HepG2 (cell line): ENCODE data around the gene PLXNA4. TPM values are rescaled to one million over a fixed set of nuclear protein-coding genes. Genes with fewer than 3 reads are reported as not detected.

Source experiments
- ATAC-seq: fragments of 200-7000 bp; cut with Tn5 transposase; 3 replicates; pipeline ENCODE4 v1.9.1; 2020; ENCODE audit warnings: mild to moderate bottlenecking, moderate library complexity
- BruUV-seq: library from RNA; stranded (reverse); fragments of 400-500 nt; replicated peaks from 2 replicates; lab custom pipeline; 2021; lab: Mats Ljungman, UMichigan
- CTCF ChIA-PET: fragments of 300-600 bp; formaldehyde crosslinking; extraction: SDS; loops from one replicate; lab custom pipeline; 2021; ENCODE audit warnings: low total read pairs, inconsistent platforms, low intra/inter-chr PET ratio; lab: Yijun Ruan, JAX
- POLR2A ChIA-PET: fragments of 350-600 bp; sonication (Branson Sonifier 250); formaldehyde crosslinking; loops from one replicate; lab custom pipeline; 2020; ENCODE audit warnings: antibody characterized with exemption, inconsistent platforms; lab: Yijun Ruan, JAX
- DNase-seq: peaks from one replicate; pipeline ENCODE4 v3.0.0-alpha.2; 2015; ENCODE audit warnings: low spot score
- FAIRE-seq: peaks from 3 replicates; lab custom pipeline; 2011; peaks lifted over from hg19 to GRCh38; lab: Jason Lieb, UNC
- H2AFZ ChIP-seq: one replicate; pipeline ENCODE4 v1.6.1; 2011; ENCODE audit warnings: low read length, inconsistent platforms
- H3K27ac ChIP-seq: fragments of 300-600 bp; 3 replicates; pipeline ENCODE4 v1.8.0; 2011; ENCODE audit warnings: mixed run types, mild to moderate bottlenecking, mixed read lengths, low read length, inconsistent platforms; ENCODE audit not compliant: insufficient read depth; ENCODE audit errors: extremely low read length
- H3K27me3 ChIP-seq, 2 experiments: fragments of 200-600 bp in 1 of 2; 2 replicates in 1 of 2; 3 replicates in 1 of 2; pipeline versions ENCODE4 v1.6.0 to v1.8.0; 2011; ENCODE audit warnings: low read length in 2 of 2, mild to moderate bottlenecking in 2 of 2, moderate library complexity in 2 of 2, inconsistent platforms in 1 of 2; ENCODE audit not compliant: insufficient read depth in 2 of 2, control insufficient read depth in 1 of 2
- H3K36me3 ChIP-seq, 2 experiments: fragments of 200-600 bp in 1 of 2; replicated peaks in 1 of 2; 2 replicates in 1 of 2; 3 replicates in 1 of 2; pipeline versions ENCODE4 v1.5.1 to v1.8.0; 2011; ENCODE audit warnings: low read length in 2 of 2, inconsistent platforms in 1 of 2; ENCODE audit not compliant: insufficient read depth in 2 of 2, control insufficient read depth in 1 of 2
- H3K4me1 ChIP-seq: 2 replicates; pipeline ENCODE4 v1.5.1; 2012; ENCODE audit warnings: low read length, inconsistent platforms; ENCODE audit not compliant: insufficient read depth
- H3K4me2 ChIP-seq: 2 replicates; pipeline ENCODE4 v1.6.0; 2011; ENCODE audit warnings: low read depth, low read length, inconsistent platforms
- H3K4me3 ChIP-seq, 3 experiments: fragments of 200-600 bp in 1 of 3; sonication (generic), shearing (Covaris generic) in 1 of 3; replicated peaks in 1 of 3; 2 replicates each; pipeline ENCODE4 v1.5.1; 2011 to 2016; ENCODE audit warnings: low read length in 3 of 3, inconsistent platforms in 2 of 3, low read depth in 2 of 3, mild to moderate bottlenecking in 2 of 3, control low read depth in 1 of 3, mixed read lengths in 1 of 3; ENCODE audit not compliant: insufficient read depth in 1 of 3
- H3K79me2 ChIP-seq: one replicate; pipeline ENCODE4 v1.6.1; 2011; ENCODE audit warnings: low read length, inconsistent platforms; ENCODE audit not compliant: insufficient read depth
- H3K9ac ChIP-seq: 2 replicates; pipeline ENCODE4 v1.6.0; 2011; ENCODE audit warnings: mild to moderate bottlenecking, low read depth, low read length, inconsistent platforms; ENCODE audit not compliant: insufficient read depth
- H3K9me3 ChIP-seq: 2 replicates; pipeline ENCODE4 v1.5.1; 2012; ENCODE audit warnings: mild to moderate bottlenecking, low read length
- H4K20me1 ChIP-seq: 2 replicates; pipeline ENCODE4 v1.6.0; 2011; ENCODE audit warnings: inconsistent platforms, mild to moderate bottlenecking, low read length, moderate library complexity; ENCODE audit not compliant: insufficient read depth
- MAFF ChIP-seq: IDR thresholded peaks from 2 replicates; pipeline ENCODE4 v1.6.1; 2011; ENCODE audit warnings: low read depth, low read length, improper control_type of control experiment
- MEIS2 ChIP-seq: sonication (generic); formaldehyde crosslinking; IDR thresholded peaks from 2 replicates; pipeline ENCODE4 v1.9.0; 2021; ENCODE audit warnings: mild to moderate bottlenecking, missing genetic modification reagents
- MLXIP ChIP-seq: sonication (generic); formaldehyde crosslinking; IDR thresholded peaks from 2 replicates; pipeline ENCODE4 v1.9.0; 2021; ENCODE audit warnings: missing genetic modification reagents, borderline replicate concordance
- PHF20 ChIP-seq: sonication (generic); formaldehyde crosslinking; IDR thresholded peaks from 2 replicates; pipeline ENCODE4 v1.5.0; 2020; ENCODE audit warnings: mild to moderate bottlenecking, missing genetic modification reagents
- ZMAT3 ChIP-seq: sonication (generic); formaldehyde crosslinking; conservative IDR thresholded peaks from 2 replicates; pipeline ENCODE4 v1.7.0; 2021; ENCODE audit warnings: missing genetic modification reagents
- ZNF749 ChIP-seq: sonication (generic); formaldehyde crosslinking; IDR thresholded peaks from 2 replicates; pipeline ENCODE4 v1.8.0; 2022; ENCODE audit warnings: mild to moderate bottlenecking, missing genetic modification reagents, moderate library complexity, borderline replicate concordance
- WGBS: methylation state at CpG from one replicate; pipeline ENCODE4 v1.1.6; 2017; ENCODE audit warnings: low lambda C conversion rate; 5-methylcytosine and 5-hydroxymethylcytosine counted together
- in situ Hi-C: cut with HindIII; loops from 2 replicates; pipeline ENCODE4 v1.10.0; 2017; ENCODE audit warnings: low pct_unique_long_range_greater_than_20kb; ENCODE audit not compliant: extremely low pct_ligation_motif_present
- intact Hi-C: fragments of 100-400 bp; cut with micrococcal nuclease; formaldehyde crosslinking; loops from one replicate; pipeline ENCODE4 v1.10.0; 2022; ENCODE audit not compliant: unreplicated experiment
- polyA plus RNA-seq, 8 experiments: library from polyadenylated mRNA; depleted of rRNA in 3 of 8; stranded (reverse) in 7 of 8; unstranded in 1 of 8; fragments of >200 nt; fragmentation: Illumina TruSeq in 4 of 8; extraction: Trizol in 4 of 8; gene quantifications; 2 replicates each; pipeline versions ENCODE4 v1.2.1 to v1.2.3, GENCODE V29; 2011 to 2016; ENCODE audit warnings: low read depth in 4 of 8, missing spikeins in 1 of 8, mixed read lengths in 1 of 8; ENCODE audit not compliant: insufficient read depth in 1 of 8
- total RNA-seq, 5 experiments: library from RNA; depleted of rRNA; stranded (reverse); fragments of >200 nt; fragmentation: Illumina TruSeq; extraction: Trizol; gene quantifications; 2 replicates each; pipeline ENCODE4 v1.2.3, GENCODE V29; 2016; ENCODE audit warnings: low read depth in 1 of 5
- TF ChIP-seq, protein P1 (sequence below): sonication (generic); formaldehyde crosslinking; IDR thresholded peaks from 2 replicates; pipeline ENCODE4 v1.5.0; 2020; ENCODE audit warnings: missing genetic modification reagents

PLXNA4 gene
- total and polyA plus RNA-seq, 2 of the 13 experiments (the other 11 are each of a cell fraction or from before 2014, with no cell fraction given), result 0.01 to 0.04 TPM

GRCh38 chr7:132580277-132580676, 4.0 kb upstream of the PLXNA4 start:
- no CpG with 5 or more reads among the region's 1 CpG for WGBS
- Histone ChIP-seq H3K27me3 (peaks cover 13 to 34% of the 10 kb centered on the region in 2 experiments), H3K4me3 (no peak overlapping the region), H4K20me1 (no peaks in the 10 kb centered on the region), H3K36me3 (no peaks in the 10 kb centered on the region), H3K4me1 (no peaks in the 10 kb centered on the region), H2AFZ (no peak overlapping the region), H3K79me2 (no peaks in the 10 kb centered on the region), H3K9me3 (no peaks in the 10 kb centered on the region), H3K4me2 (no peak overlapping the region), H3K27ac (no peak overlapping the region), H3K9ac (no peak overlapping the region)
- DNase-seq, result peak; percentile 10
- POLR2A ChIA-PET, result no interaction called here
- FAIRE-seq, result no peak
- BruUV-seq, result no TSS peak
- in situ Hi-C loops (loop anchor here (10.0 kb wide), 1 partner anchor 895 kb away; no protein-coding TSS in a partner anchor), intact Hi-C loops (loop anchor here (5.0 kb wide), 1 partner anchor 893 kb away; no protein-coding TSS in a partner anchor)
- peak; percentile 59 for ATAC-seq
- CTCF ChIA-PET, result interaction anchor here (1.4 to 1.7 kb wide), 3 partner anchors 262 to 721 kb away, joined by 4 to 21 read pairs (median 7); no protein-coding TSS in a partner anchor
- TF ChIP-seq MAFF (no peak), ZMAT3 (CRISPR knock-in tag) (no peak)

- Histone ChIP-seq H3K9me3 (no peaks in the 10 kb centered on the region), H3K27me3 (peaks cover 12 to 43% of the 10 kb centered on the region in 2 experiments), H3K27ac (no peak overlapping the region), H3K4me2 (no peak overlapping the region), H3K79me2 (no peaks in the 10 kb centered on the region), H2AFZ (no peak overlapping the region), H3K9ac (no peak overlapping the region), H3K36me3 (no peaks in the 10 kb centered on the region), H3K4me1 (no peaks in the 10 kb centered on the region), H3K4me3 (no peak overlapping the region), H4K20me1 (no peaks in the 10 kb centered on the region)
- no TSS peak for BruUV-seq
- ChIA-PET CTCF (no interaction called here), POLR2A (no interaction called here)
- in situ Hi-C loops (loop anchor here (5.0 kb wide), 1 partner anchor 632 kb away; no protein-coding TSS in a partner anchor), intact Hi-C loops (no loop called here)
- under 1% methylated on average over 10 of the region's 10 CpGs for WGBS
- DNase-seq (no peak), ATAC-seq (no peak), FAIRE-seq (no peak)
- TF ChIP-seq, protein P1, sequence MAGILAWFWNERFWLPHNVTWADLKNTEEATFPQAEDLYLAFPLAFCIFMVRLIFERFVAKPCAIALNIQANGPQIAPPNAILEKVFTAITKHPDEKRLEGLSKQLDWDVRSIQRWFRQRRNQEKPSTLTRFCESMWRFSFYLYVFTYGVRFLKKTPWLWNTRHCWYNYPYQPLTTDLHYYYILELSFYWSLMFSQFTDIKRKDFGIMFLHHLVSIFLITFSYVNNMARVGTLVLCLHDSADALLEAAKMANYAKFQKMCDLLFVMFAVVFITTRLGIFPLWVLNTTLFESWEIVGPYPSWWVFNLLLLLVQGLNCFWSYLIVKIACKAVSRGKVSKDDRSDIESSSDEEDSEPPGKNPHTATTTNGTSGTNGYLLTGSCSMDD (CRISPR knock-in tag), result no peak
- TF ChIP-seq MLXIP (CRISPR knock-in tag) (no peak), PHF20 (CRISPR knock-in tag) (no peak), ZNF749 (CRISPR knock-in tag) (no peak), MEIS2 (no peak)
These were observed 3.1 kb upstream of the PLXNA4 start for GRCh38 chr7:132579260-132579899.
